C4-2B (cell line): ENCODE measurements around the gene SREBF1.

Source experiments
- ZFX ChIP-seq: fragments of 450-650 bp; IDR thresholded peaks from 2 replicates; pipeline ENCODE4 v1.6.1; 2017
- TF ChIP-seq, protein P1 (sequence below): fragments of 450-650 bp; conservative IDR thresholded peaks from 2 replicates; pipeline ENCODE4 v1.5.1; 2017; ENCODE audit warnings: mild to moderate bottlenecking

DNA sequence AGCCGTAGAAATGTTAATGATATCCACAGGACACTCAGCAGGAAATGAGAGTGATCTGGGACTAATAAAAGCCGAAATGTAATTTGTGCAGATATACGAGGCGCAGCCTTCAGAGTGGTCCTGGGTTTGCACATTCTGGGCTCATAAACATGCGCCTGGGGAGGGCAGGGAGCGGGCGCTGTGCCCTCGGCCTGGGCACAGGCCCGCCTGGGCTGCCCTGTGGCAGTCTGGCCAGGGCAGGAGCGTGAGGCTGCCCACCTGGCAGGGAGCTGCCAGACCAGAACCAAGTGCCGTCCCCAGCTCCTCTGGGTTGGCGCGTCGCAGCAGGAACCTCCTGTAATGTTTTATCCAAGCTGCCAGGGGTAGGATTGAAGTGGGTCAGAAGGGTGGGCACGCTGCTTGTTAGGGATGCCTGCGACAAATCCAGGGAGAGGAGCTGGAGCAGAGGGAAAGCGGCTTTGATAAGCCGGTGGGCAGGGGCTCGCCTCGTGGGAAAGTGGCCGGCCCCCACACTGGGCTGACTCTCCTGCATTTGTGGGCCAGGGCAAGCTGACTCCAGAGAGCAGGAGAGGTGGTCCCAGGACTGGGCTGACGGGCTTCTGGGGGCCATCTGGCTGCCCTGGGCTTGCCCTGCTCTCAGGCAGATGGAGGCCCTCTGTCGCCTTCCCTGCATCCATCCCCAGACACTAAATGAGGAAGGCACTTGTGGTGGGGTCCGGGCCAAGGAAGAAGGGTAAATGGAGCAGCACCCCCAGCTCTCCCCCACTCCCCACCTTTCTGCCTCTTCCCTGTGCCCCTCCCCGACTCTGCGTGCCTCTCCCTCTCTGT lies 45.9 kb downstream of the SREBF1 start:
- TF ChIP-seq, protein P1, sequence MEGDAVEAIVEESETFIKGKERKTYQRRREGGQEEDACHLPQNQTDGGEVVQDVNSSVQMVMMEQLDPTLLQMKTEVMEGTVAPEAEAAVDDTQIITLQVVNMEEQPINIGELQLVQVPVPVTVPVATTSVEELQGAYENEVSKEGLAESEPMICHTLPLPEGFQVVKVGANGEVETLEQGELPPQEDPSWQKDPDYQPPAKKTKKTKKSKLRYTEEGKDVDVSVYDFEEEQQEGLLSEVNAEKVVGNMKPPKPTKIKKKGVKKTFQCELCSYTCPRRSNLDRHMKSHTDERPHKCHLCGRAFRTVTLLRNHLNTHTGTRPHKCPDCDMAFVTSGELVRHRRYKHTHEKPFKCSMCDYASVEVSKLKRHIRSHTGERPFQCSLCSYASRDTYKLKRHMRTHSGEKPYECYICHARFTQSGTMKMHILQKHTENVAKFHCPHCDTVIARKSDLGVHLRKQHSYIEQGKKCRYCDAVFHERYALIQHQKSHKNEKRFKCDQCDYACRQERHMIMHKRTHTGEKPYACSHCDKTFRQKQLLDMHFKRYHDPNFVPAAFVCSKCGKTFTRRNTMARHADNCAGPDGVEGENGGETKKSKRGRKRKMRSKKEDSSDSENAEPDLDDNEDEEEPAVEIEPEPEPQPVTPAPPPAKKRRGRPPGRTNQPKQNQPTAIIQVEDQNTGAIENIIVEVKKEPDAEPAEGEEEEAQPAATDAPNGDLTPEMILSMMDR = no peak
- no peak for TF ChIP-seq ZFX
